Activated naive CD8-positive, alpha-beta T cell treated with anti-CD3 and anti-CD28 coated beads for 36 hours (primary cell): ENCODE data around the gene UGT1A7. TPM values are rescaled to one million over a fixed set of nuclear protein-coding genes. Genes with fewer than 3 reads are reported as not detected.
"Not testable (repeated sequence)": the region's sequence is repeated elsewhere in the genome, so short reads cannot be mapped to it uniquely, and the experiment has no call there.

Experiments used
- DNase-seq: peaks from one replicate; pipeline ENCODE4 v3.0.0; 2021
- H3K27ac Mint-ChIP-seq: one replicate; pipeline ENCODE4 v1.8.0; 2022; ENCODE audit warnings: mild to moderate bottlenecking, moderate library complexity, mixed read lengths
- H3K27me3 Mint-ChIP-seq: one replicate; pipeline ENCODE4 v1.8.0; 2022; ENCODE audit warnings: mild to moderate bottlenecking, mixed read lengths
- H3K36me3 Mint-ChIP-seq: one replicate; pipeline ENCODE4 v1.8.0; 2021; ENCODE audit warnings: mild to moderate bottlenecking, mixed read lengths
- H3K4me1 Mint-ChIP-seq: one replicate; pipeline ENCODE4 v1.8.0; 2021; ENCODE audit warnings: mixed read lengths
- H3K4me3 Mint-ChIP-seq: one replicate; pipeline ENCODE4 v1.8.0; 2022; ENCODE audit warnings: mild to moderate bottlenecking, moderate library complexity, mixed read lengths
- H3K9me3 Mint-ChIP-seq: one replicate; pipeline ENCODE4 v1.8.0; 2022; ENCODE audit warnings: mixed read lengths
- total RNA-seq, 2 experiments: library from RNA; stranded (reverse); gene quantifications; one replicate each; pipeline ENCODE4 v1.2.3, GENCODE V29; 2021

UGT1A7 gene
- total RNA-seq, 2 experiments from 2014 or later = not detected

DNA sequence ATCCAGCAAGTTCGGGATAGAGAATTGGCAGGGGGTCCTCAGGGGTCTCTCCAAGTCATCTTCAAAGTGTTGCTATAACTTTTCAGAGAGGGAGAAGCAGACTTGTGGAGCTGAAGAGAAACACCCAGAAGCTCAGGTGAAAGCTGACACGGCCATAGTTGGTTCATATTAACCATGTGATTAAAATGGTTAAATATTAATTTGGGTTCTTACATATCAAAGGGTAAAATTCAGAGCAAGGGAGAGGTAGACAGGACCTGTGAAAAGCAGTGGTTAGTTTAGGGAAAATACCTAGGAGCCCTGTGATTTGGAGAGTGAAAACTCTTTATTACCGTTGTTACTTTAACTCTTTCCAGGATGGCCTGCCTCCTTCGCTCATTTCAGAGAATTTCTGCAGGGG lies 10.9 kb downstream of the UGT1A7 start, which contains the start of gene UGT1A6:
UGT1A6 (plus strand) TSS at position 243 of the 400 bp plus-strand sequence; CDS start at position 358, 115 bp downstream.
- Mint-ChIP-seq H3K27ac (no peak within 1 kb of the TSS), H3K4me1 (peaks cover 2% of the 10 kb centered on the region), H3K9me3 (no peaks in the 10 kb centered on the region), H3K27me3 (peaks cover 4% of the 10 kb centered on the region), H3K4me3 (no peak within 1 kb of the TSS), H3K36me3 (no peaks in the 10 kb centered on the region)
- DNase-seq = no peak

DNA sequence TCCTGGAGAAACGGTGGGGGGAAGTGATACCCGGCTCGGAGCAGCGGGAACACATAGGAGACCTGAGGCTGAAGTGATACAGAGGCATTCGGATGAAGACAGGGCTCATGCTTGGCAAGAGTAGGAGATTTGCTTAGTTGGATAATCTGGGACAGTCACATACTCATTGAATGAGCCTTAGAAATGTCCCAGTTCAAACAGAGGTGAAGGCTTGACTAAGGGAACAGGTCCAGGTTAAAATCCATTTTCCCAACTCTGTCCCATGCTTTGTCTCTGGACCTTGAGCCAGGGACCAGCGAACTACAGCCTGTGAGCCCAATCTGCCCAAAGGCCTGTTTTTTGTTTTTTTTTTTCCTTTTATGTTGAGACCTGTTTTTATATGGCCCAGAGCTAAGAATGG lies 12.3 kb downstream of the UGT1A7 start:
- Mint-ChIP-seq H3K36me3 (no peaks in the 10 kb centered on the region), H3K27ac (no peak overlapping the region), H3K9me3 (no peaks in the 10 kb centered on the region), H3K27me3 (no peaks in the 10 kb centered on the region), H3K4me3 (no peak overlapping the region), H3K4me1 (peaks cover 2% of the 10 kb centered on the region)
- no peak for DNase-seq

DNA sequence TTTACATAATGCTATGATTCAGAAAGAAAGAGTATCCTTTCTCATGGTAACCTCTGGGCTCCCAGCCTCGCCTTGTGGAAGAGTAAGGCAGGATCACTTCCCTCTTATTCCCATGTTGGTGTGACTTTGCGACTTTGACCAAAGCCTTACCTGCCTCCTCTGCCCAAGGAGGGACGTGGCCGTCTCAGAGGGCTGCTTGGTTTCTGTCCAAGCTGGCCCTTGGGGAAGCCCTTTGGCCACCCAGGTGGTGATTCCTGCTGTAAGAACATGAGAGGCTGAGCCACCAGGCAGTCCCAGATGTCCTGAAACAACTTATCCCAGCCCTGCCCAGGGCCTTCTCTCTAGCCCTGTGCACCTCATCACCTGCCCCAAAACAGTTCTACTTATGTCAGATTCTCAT lies 17.0 kb downstream of the UGT1A7 start:
- Mint-ChIP-seq H3K27me3 (peaks cover 4% of the 10 kb centered on the region), H3K36me3 (no peaks in the 10 kb centered on the region), H3K4me1 (no peaks in the 10 kb centered on the region), H3K4me3 (no peak overlapping the region), H3K9me3 (peaks cover 1% of the 10 kb centered on the region), H3K27ac (no peak overlapping the region)
- DNase-seq = no peak

DNA sequence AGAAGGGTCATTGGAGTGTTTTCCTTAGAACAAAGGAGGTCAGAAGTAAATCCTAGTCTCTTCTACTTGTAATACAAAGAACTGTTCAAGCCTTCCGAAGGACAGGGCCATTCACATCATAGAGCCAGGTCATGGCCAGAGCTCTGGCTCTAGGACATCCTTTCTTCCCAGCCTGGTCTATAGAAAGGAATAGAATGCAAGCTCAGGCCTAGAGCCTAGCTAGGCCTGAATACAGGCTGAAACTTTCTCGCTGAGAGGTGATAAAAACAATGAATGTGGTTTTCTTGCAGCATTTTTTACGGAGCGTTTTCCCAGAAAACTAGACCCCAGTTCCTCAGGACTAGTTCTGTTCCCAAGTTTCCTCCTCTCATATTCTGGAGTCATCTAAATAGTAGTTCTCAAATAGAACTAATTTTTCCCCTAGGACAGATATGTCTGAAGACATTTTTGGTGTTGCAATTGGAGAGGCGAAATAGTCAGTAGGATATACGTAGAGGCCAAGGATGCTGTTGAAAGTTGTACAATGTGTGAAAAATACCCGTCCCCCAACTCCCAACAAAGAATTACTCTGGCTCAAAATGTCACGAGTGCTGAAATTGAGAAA lies 17.8 kb downstream of the UGT1A7 start:
- H3K36me3 Mint-ChIP-seq = peaks cover 2% of the 10 kb centered on the region
- no peak overlapping the region for H3K27ac Mint-ChIP-seq
- no peaks in the 10 kb centered on the region for H3K4me1 Mint-ChIP-seq
- no peak for DNase-seq
- H3K4me3 Mint-ChIP-seq = no peak overlapping the region
- peaks cover 9% of the 10 kb centered on the region for H3K27me3 Mint-ChIP-seq
- peaks cover 6% of the 10 kb centered on the region for H3K9me3 Mint-ChIP-seq

DNA sequence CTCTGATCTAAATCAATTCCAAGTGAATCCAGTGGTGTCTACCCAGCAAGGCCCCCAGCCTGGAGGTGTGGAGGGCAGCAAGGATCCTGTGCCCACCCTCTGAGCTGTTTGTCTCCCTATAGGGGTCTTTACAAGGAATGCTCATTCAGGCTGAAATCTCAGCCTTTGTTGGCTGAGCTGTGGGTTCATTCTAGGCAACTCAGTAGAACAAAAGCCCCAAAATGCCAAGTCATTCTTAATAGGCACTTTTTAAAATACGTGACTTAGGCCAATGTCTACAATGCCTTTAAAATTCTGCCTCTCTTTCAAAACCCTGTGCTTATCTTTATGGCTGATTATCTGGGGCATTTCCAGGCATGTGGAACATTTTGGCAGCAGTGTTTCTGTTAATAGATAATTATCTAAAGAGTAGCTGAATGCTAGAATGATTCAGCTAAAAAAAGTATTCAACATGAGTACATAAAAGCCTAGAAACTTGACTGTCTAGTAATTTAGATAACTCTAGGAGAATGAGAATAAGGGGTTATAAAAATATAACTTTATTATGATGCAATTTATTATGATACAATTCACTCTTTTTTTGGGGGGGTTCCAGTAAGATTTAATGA lies 18.4 kb downstream of the UGT1A7 start:
- H3K36me3 Mint-ChIP-seq = peaks cover 2% of the 10 kb centered on the region
- no peak overlapping the region for H3K4me3 Mint-ChIP-seq
- no peak overlapping the region for H3K27ac Mint-ChIP-seq
- no peak for DNase-seq
- H3K9me3 Mint-ChIP-seq = peaks cover 6% of the 10 kb centered on the region
- H3K4me1 Mint-ChIP-seq = no peaks in the 10 kb centered on the region
- peaks cover 9% of the 10 kb centered on the region for H3K27me3 Mint-ChIP-seq

DNA sequence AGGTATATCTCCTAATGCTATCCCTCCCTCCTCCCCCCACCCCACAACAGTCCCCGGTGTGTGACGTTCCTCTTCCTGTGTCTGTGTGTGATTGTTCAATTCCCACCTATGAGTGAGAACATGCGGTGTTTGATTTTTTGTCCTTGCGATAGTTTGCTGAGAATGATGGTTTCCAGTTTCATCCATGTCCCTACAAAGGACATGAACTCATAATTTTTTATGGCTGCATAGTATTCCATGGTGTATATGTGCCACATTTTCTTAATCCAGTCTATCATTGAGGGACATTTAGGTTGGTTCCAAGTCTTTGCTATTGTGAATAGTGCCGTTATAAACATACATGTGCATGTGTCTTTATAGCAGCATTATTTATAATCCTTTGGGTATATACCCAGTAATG lies 19.1 kb downstream of the UGT1A7 start:
- not testable (repeated sequence) for H3K27me3 Mint-ChIP-seq, H3K36me3 Mint-ChIP-seq, DNase-seq, H3K9me3 Mint-ChIP-seq, H3K27ac Mint-ChIP-seq, H3K4me1 Mint-ChIP-seq, H3K4me3 Mint-ChIP-seq

DNA sequence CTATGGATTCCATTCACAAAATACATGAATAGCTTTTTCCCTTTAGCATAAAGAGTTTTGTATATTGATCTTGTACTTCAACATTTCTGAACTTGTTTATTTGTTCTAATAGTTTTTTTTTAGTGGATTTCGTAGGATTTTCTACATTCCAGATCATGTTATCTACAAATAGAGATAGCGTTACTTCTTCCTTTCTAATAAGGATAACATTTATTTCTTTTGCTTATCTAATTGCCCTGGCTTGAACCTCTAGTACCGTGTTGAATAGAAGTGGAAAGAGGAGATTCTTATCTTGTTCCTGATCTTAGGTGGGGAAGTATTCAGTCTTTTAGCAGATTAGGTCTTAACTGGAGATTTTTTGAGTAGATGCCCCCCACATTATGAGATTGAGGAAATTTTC lies 20.5 kb downstream of the UGT1A7 start:
- DNase-seq = no peak
- Mint-ChIP-seq H3K9me3 (peaks cover 6% of the 10 kb centered on the region), H3K4me3 (no peak overlapping the region)

DNA sequence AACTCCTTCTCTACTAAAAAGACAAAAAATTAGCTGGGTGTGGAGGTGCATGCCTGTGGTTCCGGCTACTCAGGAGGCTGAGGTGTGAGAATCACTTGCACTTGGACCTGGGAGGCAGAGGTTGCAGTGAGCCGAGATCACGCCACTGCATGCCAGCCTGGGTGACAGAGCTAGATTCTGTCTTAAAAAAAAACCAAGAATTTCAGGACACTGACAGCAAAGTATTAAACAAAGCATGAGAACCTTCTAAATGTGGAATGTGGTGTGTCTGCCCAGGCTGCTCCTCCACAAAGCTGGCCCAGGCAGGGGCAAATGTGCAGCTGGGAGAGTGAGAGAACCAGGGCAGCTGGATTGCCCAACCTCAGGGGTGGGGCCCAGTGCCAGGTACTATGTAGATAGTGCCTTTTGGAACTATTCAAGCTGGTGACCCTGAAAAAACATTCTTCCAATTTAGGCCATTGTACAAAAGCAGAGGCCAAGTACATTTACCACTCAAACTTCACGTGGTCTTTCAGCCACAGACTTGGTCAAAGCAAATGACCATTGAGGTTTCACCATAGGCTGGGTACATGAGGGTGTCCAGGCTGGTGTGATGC lies 24.3 kb downstream of the UGT1A7 start:
- Mint-ChIP-seq H3K36me3 (peaks cover 2% of the 10 kb centered on the region), H3K27me3 (peaks cover 13% of the 10 kb centered on the region), H3K4me3 (no peak overlapping the region), H3K4me1 (no peaks in the 10 kb centered on the region), H3K27ac (no peak overlapping the region), H3K9me3 (peaks cover 6% of the 10 kb centered on the region)
- no peak for DNase-seq

More for the DNA sequence above, 20.5 kb downstream of the UGT1A7 start:
- Mint-ChIP-seq H3K27ac (no peak overlapping the region), H3K27me3 (peaks cover 9% of the 10 kb centered on the region), H3K36me3 (peaks cover 2% of the 10 kb centered on the region), H3K4me1 (no peaks in the 10 kb centered on the region)

DNA sequence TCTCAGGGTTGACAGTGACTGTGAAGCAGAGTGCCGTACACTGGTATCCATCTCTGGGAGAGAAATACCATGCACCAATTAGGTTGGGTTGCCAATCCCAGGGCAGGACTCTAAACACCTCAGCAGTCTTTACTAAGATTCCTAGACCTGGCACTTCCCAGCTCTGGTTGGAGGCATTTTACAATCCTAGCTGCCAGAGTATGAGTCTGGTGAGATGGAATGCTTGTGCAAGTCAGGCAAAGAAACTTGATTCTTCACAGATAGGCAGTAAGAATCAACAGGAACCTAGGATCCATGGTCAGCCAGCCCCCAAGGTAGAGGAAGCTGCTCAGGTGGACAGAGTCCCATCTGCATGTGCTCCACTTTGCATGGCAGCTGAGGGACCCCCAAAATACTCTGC lies 25.0 kb downstream of the UGT1A7 start:
- H3K4me3 Mint-ChIP-seq = no peak overlapping the region
- peaks cover 6% of the 10 kb centered on the region for H3K9me3 Mint-ChIP-seq
- H3K4me1 Mint-ChIP-seq = no peaks in the 10 kb centered on the region
- no peak for DNase-seq
- H3K27ac Mint-ChIP-seq = no peak overlapping the region
- H3K27me3 Mint-ChIP-seq = peaks cover 16% of the 10 kb centered on the region
- peaks cover 2% of the 10 kb centered on the region for H3K36me3 Mint-ChIP-seq

DNA sequence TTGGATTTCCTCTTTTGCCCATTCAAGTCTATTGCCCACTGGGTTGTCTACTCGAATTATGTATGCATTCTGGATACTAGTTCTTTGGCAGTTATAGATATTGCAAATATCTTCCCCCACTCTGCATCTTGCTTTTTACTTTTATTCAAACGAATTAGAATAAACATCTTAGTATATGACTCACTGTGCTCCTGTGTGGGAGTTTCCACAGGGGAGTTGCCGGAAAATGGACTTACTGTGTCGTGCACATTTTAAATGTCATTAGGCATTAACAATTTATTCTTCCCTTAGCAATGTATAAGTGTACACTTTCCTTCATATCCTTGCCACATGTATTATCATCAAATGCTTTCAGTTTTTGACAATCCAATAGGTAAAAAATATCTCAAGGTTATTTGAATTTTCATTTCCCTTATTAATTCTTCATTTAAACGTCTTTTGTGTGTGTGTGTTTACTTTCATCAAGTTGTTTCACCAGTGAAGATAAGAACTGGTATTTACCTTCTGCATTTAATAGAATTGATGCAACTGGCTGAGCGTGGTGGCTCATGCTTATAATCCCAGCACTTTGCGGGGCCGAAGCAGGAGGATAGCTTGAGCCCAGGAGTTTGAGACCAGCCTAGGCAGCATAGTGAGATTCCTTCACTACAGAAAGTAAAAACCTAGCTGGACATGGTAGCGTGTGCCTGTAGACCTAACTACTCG lies 26.4 kb downstream of the UGT1A7 start:
- Mint-ChIP-seq H3K4me1 (no peaks in the 10 kb centered on the region), H3K27me3 (peaks cover 16% of the 10 kb centered on the region), H3K4me3 (no peak overlapping the region), H3K9me3 (peaks cover 6% of the 10 kb centered on the region), H3K27ac (no peak overlapping the region), H3K36me3 (peaks cover 2% of the 10 kb centered on the region)
- no peak for DNase-seq

DNA sequence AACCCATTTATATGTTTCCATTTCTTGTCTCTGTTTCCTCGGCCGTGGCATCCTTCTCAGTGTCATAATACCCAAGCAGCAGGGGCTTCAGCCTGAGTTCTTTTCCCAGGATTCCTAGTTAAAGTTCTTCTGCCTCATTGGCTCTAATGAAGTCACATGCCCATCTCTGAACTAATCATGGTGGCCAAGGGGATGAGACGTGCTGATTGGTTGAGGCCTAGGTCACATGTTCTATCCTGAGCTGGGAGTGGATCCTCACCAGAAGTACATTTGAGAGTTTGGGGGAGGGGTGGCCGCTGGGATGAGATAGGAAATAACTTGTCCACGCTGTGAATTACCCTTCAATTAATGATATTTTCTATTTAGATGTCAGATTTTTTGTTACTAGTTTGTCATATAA lies 27.2 kb downstream of the UGT1A7 start:
- Mint-ChIP-seq H3K4me3 (no peak overlapping the region), H3K9me3 (peaks cover 4% of the 10 kb centered on the region)
- no peak for DNase-seq

DNA sequence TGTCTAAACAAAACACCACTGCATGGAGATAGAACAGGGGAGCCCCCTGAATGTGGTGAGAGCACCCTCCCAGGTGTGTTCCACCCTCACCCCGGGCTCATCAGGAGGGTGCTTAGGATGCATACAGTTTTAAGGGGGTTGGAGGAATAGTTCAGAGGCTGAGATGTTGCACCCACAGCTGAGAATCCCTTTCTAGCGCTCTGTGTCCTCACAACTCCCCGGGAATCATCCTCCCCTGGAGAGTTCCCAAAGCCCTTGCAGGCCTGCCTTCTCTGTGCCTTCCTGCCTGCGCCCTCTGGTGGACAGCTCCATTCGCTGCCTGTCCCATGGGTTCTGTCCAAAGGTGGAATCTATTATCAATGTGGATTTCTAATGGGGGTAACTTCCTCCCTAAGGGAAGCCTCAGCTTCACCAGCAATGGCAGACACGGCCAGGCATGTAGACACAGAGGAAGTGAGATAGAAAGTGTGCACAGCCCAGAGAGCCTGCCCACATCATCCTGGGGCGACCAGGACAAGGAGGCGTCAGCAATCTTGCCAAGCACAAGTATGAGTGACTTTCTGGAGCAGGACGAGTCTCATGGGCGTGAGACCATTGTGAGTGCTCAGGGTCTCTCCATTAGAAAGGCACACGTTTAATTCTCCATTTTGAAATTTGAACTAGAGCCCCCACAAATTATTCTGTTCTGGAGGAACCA lies 29.8 kb downstream of the UGT1A7 start:
- H3K4me3 Mint-ChIP-seq = no peak overlapping the region
- no peaks in the 10 kb centered on the region for H3K9me3 Mint-ChIP-seq
- no peaks in the 10 kb centered on the region for H3K36me3 Mint-ChIP-seq
- DNase-seq = peak; percentile 65
- peaks cover 8% of the 10 kb centered on the region for H3K4me1 Mint-ChIP-seq
- H3K27me3 Mint-ChIP-seq = peaks cover 22% of the 10 kb centered on the region
- no peak overlapping the region for H3K27ac Mint-ChIP-seq

More for the DNA sequence above, 27.2 kb downstream of the UGT1A7 start:
- Mint-ChIP-seq H3K27ac (no peak overlapping the region), H3K4me1 (peaks cover 7% of the 10 kb centered on the region), H3K36me3 (peaks cover 2% of the 10 kb centered on the region), H3K27me3 (peaks cover 16% of the 10 kb centered on the region)

DNA sequence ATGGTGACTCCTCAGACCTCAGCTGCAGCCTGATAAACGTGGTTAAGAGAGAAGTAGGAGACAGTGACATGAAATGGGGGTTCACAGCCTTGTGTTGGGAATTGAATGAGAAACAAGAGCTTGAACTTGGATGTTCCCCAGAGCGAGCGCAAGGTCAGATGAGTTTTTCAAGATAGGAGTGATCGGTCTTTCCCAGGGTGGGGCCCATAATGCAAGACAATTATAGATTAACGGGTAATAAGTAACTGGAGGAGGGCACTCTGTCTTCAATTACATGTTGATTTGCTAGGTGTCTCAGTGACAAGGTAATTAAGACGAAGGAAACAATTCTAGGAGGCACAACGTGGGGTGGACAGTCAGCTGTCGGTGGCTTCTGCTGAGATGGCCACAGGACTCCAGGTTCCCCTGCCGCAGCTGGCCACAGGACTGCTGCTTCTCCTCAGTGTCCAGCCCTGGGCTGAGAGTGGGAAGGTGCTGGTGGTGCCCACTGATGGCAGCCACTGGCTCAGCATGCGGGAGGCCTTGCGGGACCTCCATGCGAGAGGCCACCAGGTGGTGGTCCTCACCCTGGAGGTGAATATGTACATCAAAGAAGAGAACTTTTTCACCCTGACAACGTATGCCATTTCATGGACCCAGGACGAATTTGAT lies 31.0 kb downstream of the UGT1A7 start, which contains the start of gene UGT1A5:
UGT1A5 (plus strand) TSS at position 297 of the 651 bp plus-strand sequence; CDS start at position 382, 85 bp downstream.
- H3K4me1 Mint-ChIP-seq = peaks cover 8% of the 10 kb centered on the region
- DNase-seq = no peak
- no peaks in the 10 kb centered on the region for H3K36me3 Mint-ChIP-seq
- peaks cover 28% of the 10 kb centered on the region for H3K27me3 Mint-ChIP-seq
- H3K27ac Mint-ChIP-seq = no peak within 1 kb of the TSS
- H3K9me3 Mint-ChIP-seq = no peaks in the 10 kb centered on the region
- no peak within 1 kb of the TSS for H3K4me3 Mint-ChIP-seq

DNA sequence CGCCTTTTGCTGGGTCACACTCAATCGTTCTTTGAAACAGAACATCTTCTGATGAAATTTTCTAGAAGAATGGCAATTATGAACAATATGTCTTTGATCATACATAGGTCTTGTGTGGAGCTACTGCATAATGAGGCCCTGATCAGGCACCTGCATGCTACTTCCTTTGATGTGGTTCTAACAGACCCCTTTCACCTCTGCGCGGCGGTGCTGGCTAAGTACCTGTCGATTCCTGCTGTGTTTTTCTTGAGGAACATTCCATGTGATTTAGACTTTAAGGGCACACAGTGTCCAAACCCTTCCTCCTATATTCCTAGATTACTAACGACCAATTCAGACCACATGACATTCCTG lies 31.5 kb downstream of the UGT1A7 start:
- H3K4me3 Mint-ChIP-seq = no peak overlapping the region
- peaks cover 30% of the 10 kb centered on the region for H3K27me3 Mint-ChIP-seq
- H3K27ac Mint-ChIP-seq = no peak overlapping the region
- no peaks in the 10 kb centered on the region for H3K36me3 Mint-ChIP-seq
- H3K9me3 Mint-ChIP-seq = no peaks in the 10 kb centered on the region
- H3K4me1 Mint-ChIP-seq = peaks cover 8% of the 10 kb centered on the region
- no peak for DNase-seq
